Activated naive CD8-positive, alpha-beta T cell (primary cell): ENCODE results near the gene CCDC73.
"Not testable (repeated sequence)": the region's sequence is repeated elsewhere in the genome, so short reads cannot be mapped to it uniquely, and the experiment has no call there.

Source experiments
- H3K27ac Mint-ChIP-seq: one replicate; pipeline ENCODE4 v1.8.0; 2021; ENCODE audit warnings: mixed read lengths
- H3K27me3 Mint-ChIP-seq: one replicate; pipeline ENCODE4 v1.8.0; 2021; ENCODE audit warnings: mixed read lengths
- H3K36me3 Mint-ChIP-seq: one replicate; pipeline ENCODE4 v1.8.0; 2021; ENCODE audit warnings: mixed read lengths
- H3K4me1 Mint-ChIP-seq: one replicate; pipeline ENCODE4 v1.8.0; 2021; ENCODE audit warnings: low read depth, mixed read lengths
- H3K4me3 Mint-ChIP-seq: one replicate; pipeline ENCODE4 v1.8.0; 2021; ENCODE audit warnings: mild to moderate bottlenecking, mixed read lengths
- H3K9me3 Mint-ChIP-seq: one replicate; pipeline ENCODE4 v1.8.0; 2021; ENCODE audit warnings: low read depth, mixed read lengths

CCDC73 gene

DNA sequence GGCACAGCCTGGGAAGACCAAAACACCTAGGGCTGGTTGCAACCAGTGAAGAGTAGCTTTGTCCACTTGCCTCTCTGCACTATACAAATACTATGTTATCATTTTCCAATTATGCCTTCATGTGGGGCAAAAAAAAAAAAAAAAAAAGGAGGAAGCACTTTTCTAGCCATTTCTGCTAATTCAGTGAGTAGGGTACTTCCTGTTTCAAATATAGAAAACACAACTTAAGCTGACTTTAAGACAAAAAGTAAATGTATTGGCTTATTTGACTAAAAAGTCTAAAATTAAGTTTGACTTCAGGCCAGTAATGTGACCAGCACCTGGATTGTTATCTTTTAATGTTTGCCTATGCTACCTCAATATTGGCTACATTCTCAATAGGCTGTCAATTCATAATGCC is 15.3 kb downstream of the CCDC73 start:
- no peaks in the 10 kb centered on the region for H3K9me3 Mint-ChIP-seq
- no peak overlapping the region for H3K4me3 Mint-ChIP-seq
- H3K4me1 Mint-ChIP-seq = peaks cover 10% of the 10 kb centered on the region
- no peaks in the 10 kb centered on the region for H3K27me3 Mint-ChIP-seq
- no peaks in the 10 kb centered on the region for H3K36me3 Mint-ChIP-seq
- H3K27ac Mint-ChIP-seq = no peak overlapping the region

DNA sequence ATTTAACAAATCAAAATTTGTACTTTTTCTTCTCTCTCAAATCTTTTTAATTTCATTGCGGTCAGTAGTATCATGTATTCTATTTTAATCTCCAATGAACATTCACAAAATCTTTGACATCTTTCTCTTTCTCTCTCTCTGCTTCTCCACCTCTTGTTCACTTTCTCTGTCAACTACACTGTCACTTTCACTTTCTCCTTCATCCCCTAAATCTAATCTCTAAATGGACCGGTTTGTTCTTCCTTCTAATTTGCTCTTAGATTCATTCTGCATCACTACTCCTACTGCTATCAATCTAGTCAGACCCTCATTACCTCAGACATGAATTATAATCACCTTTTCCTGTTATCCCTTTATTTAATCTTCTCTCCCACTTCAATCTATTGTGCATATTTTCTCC is 18.6 kb downstream of the CCDC73 start:
- peak overlapping the region; percentile 24 for H3K4me3 Mint-ChIP-seq

GRCh38 chr11:32774081-32774480 is 20.4 kb downstream of the CCDC73 start:
- Mint-ChIP-seq H3K27me3 (no peaks in the 10 kb centered on the region), H3K27ac (no peak overlapping the region), H3K9me3 (no peaks in the 10 kb centered on the region), H3K4me3 (no peak overlapping the region), H3K4me1 (peaks cover 10% of the 10 kb centered on the region), H3K36me3 (no peaks in the 10 kb centered on the region)

More for the DNA sequence above, 18.6 kb downstream of the CCDC73 start:
- Mint-ChIP-seq H3K9me3 (no peaks in the 10 kb centered on the region), H3K27ac (peak overlapping the region; percentile 4), H3K4me1 (peaks cover 10% of the 10 kb centered on the region), H3K27me3 (no peaks in the 10 kb centered on the region), H3K36me3 (no peaks in the 10 kb centered on the region)

DNA sequence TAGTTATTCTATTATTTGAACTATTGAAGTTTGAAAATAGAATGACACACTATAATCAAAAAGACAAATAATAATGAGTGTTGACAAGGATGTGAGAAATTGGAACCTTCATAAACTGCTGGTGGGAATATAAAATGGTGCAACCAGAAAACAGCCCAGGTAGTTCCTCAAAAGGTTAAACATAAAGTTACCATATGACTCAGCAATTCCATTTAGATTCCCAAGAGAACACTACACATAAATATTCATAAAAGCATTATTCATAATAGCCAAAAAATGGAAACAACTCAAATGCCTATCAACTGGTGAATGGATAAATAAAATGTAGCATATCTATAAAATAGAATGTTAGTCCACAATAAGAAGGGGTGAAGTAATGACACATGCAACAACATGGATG is 21.7 kb downstream of the CCDC73 start:
- no peak overlapping the region for H3K4me3 Mint-ChIP-seq
- H3K4me1 Mint-ChIP-seq = peaks cover 10% of the 10 kb centered on the region
- H3K36me3 Mint-ChIP-seq = no peaks in the 10 kb centered on the region
- no peaks in the 10 kb centered on the region for H3K9me3 Mint-ChIP-seq
- no peaks in the 10 kb centered on the region for H3K27me3 Mint-ChIP-seq
- H3K27ac Mint-ChIP-seq = no peak overlapping the region

GRCh38 chr11:32761774-32762173 is 32.7 kb downstream of the CCDC73 start:
- H3K27ac Mint-ChIP-seq, H3K4me3 Mint-ChIP-seq, H3K4me1 Mint-ChIP-seq, H3K9me3 Mint-ChIP-seq, H3K36me3 Mint-ChIP-seq, H3K27me3 Mint-ChIP-seq: not testable (repeated sequence)

DNA sequence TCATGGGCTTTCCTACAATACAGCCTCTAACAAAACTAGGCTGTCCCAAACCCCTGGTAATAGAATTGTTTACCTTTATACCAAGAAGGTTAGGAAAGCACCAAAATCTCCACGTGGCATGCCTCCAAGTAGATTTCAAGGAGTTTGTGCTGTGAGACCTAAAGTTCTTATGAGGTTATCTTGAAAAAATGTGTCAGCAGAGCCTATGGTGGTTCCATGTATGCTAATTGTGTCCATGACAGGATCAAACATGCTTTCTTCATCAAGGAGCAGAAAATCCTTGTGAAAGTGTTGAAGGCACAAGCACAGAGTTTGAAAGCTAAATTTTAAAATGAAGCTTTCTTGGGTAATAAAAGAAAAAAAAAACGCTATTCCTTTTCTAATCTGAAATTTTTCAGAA is 36.2 kb downstream of the CCDC73 start:
- H3K27ac Mint-ChIP-seq = no peak overlapping the region

DNA sequence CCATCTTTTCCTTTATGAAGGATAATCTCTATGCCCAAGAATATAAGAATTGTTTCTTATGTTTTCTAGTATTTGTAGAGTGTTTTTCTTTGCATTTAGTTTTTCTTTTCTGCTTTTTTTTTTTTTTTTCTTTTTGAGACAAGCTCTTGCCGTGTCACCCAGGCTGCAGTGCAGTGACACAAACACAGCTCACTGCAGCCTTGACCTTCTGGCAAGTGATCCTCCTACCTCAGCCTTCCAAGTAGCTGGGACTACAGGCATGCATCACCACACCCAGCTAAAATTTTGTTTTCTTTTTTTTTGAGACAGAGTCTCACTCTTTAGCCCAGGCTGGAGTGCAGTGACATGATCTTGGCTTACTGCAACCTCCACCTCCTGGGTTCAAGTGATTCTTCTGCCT is 41.3 kb downstream of the CCDC73 start:
- H3K27me3 Mint-ChIP-seq, H3K4me1 Mint-ChIP-seq, H3K9me3 Mint-ChIP-seq, H3K36me3 Mint-ChIP-seq, H3K4me3 Mint-ChIP-seq, H3K27ac Mint-ChIP-seq: not testable (repeated sequence)

More for the DNA sequence above, 36.2 kb downstream of the CCDC73 start:
- H3K27me3 Mint-ChIP-seq = peaks cover 5% of the 10 kb centered on the region
- no peak overlapping the region for H3K4me3 Mint-ChIP-seq
- H3K36me3 Mint-ChIP-seq = peaks cover 2% of the 10 kb centered on the region
- peaks cover 3% of the 10 kb centered on the region for H3K9me3 Mint-ChIP-seq
- no peaks in the 10 kb centered on the region for H3K4me1 Mint-ChIP-seq

GRCh38 chr11:32752001-32752400 is 42.5 kb downstream of the CCDC73 start:
- H3K9me3 Mint-ChIP-seq = peaks cover 6% of the 10 kb centered on the region
- peaks cover 7% of the 10 kb centered on the region for H3K27me3 Mint-ChIP-seq
- H3K27ac Mint-ChIP-seq = no peak overlapping the region
- H3K4me3 Mint-ChIP-seq = no peak overlapping the region
- peaks cover 2% of the 10 kb centered on the region for H3K36me3 Mint-ChIP-seq
- no peaks in the 10 kb centered on the region for H3K4me1 Mint-ChIP-seq

- peaks cover 2% of the 10 kb centered on the region for H3K36me3 Mint-ChIP-seq
- H3K4me3 Mint-ChIP-seq = no peak overlapping the region
- peaks cover 7% of the 10 kb centered on the region for H3K27me3 Mint-ChIP-seq
- H3K27ac Mint-ChIP-seq = no peak overlapping the region
- peaks cover 10% of the 10 kb centered on the region for H3K9me3 Mint-ChIP-seq
- H3K4me1 Mint-ChIP-seq = no peaks in the 10 kb centered on the region
Measured at GRCh38 chr11:32751381-32751780, 43.1 kb downstream of the CCDC73 start.

- Mint-ChIP-seq H3K27me3 (peaks cover 14% of the 10 kb centered on the region), H3K9me3 (peaks cover 13% of the 10 kb centered on the region), H3K4me1 (no peaks in the 10 kb centered on the region), H3K36me3 (peaks cover 6% of the 10 kb centered on the region), H3K27ac (no peak overlapping the region), H3K4me3 (no peak overlapping the region)
Measured at GRCh38 chr11:32729976-32730375, 64.5 kb downstream of the CCDC73 start.

DNA sequence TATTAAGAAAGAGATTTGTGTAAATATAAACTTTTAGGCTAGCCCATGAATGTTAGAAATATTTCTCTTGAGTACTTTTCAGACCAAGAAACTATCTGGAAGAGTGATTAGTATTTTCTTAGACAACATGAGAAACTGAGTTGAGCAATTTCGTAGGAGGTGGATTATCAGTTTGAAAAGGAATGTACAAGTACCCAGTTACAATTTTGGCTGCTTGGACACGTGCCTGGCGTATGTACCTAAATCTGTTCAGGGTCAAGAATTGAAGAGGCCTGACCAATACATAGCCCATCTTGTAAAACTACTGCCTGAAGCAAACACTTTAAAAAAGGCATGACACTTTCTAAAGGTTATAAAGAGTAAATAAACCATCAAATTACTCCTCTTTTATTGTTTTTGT is 71.1 kb downstream of the CCDC73 start:
- Mint-ChIP-seq H3K4me1 (peaks cover 5% of the 10 kb centered on the region), H3K9me3 (no peaks in the 10 kb centered on the region), H3K4me3 (no peak overlapping the region)

GRCh38 chr11:32722255-32722654 is 72.2 kb downstream of the CCDC73 start:
- Mint-ChIP-seq H3K4me3 (no peak overlapping the region), H3K9me3 (no peaks in the 10 kb centered on the region), H3K27ac (no peak overlapping the region), H3K27me3 (peaks cover 8% of the 10 kb centered on the region), H3K4me1 (peaks cover 5% of the 10 kb centered on the region), H3K36me3 (no peaks in the 10 kb centered on the region)

More for the DNA sequence above, 71.1 kb downstream of the CCDC73 start:
- Mint-ChIP-seq H3K27ac (no peak overlapping the region), H3K27me3 (peaks cover 8% of the 10 kb centered on the region), H3K36me3 (no peaks in the 10 kb centered on the region)

DNA sequence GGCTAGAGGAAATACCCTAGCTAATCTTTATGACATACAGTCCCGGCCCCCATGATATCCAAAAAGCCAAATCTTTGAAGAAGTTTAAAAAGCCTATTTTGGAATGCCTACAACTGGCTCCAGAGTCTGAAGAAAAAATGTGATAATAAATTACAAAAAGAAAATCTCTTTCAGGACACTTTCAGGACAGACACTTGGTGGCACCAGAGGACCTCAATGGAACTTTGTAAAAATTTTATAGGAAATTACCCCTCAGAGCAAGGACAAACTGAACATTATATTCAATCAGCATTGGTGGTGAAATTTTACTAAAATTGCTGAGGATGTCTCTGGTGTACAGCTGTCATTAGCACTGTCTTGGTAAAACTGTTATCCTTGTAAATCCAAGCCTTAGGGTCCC is 81.0 kb downstream of the CCDC73 start:
- H3K4me3 Mint-ChIP-seq = no peak overlapping the region
- H3K36me3 Mint-ChIP-seq = no peaks in the 10 kb centered on the region
- H3K9me3 Mint-ChIP-seq = no peaks in the 10 kb centered on the region
- H3K4me1 Mint-ChIP-seq = no peaks in the 10 kb centered on the region
- no peak overlapping the region for H3K27ac Mint-ChIP-seq
- peaks cover 8% of the 10 kb centered on the region for H3K27me3 Mint-ChIP-seq

DNA sequence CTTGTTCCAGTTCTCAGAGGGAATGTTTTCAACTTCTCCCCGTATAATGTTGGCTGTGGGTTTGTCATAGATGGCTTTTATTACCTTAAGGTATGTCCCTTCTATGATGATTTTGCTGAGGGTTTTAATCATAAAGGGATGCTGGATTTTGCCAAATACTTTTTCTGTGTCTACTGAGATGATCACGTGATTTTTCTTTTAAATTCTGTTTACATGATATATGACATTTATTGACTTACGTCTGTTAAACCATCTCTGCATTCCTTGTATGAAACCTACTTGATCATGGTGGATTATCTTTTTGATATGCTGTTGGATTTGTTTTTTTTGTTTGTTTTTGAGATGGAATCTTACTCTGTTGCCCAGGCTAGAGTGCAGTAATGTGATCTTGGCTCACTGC is 85.5 kb downstream of the CCDC73 start:
- H3K9me3 Mint-ChIP-seq, H3K36me3 Mint-ChIP-seq, H3K27me3 Mint-ChIP-seq, H3K4me3 Mint-ChIP-seq, H3K27ac Mint-ChIP-seq: not testable (repeated sequence)
- peaks cover 11% of the 10 kb centered on the region for H3K4me1 Mint-ChIP-seq

- Mint-ChIP-seq H3K4me1 (peaks cover 11% of the 10 kb centered on the region), H3K9me3 (no peaks in the 10 kb centered on the region), H3K4me3 (peak overlapping the region; percentile 9), H3K36me3 (no peaks in the 10 kb centered on the region), H3K27me3 (peaks cover 7% of the 10 kb centered on the region), H3K27ac (peak overlapping the region; percentile 24)
Measured at GRCh38 chr11:32706985-32707741, 87.3 kb downstream of the CCDC73 start.
